Stimulated activated CD8-positive, alpha-beta memory T cell treated with anti-CD3 and anti-CD28 coated beads, Interleukin-4, amount 100 ng/mL, for 4 hours (primary cell): ENCODE measurements around the gene TOR1AIP2.
"Not testable (repeated sequence)": the region's sequence is repeated elsewhere in the genome, so short reads cannot be mapped to it uniquely, and the experiment has no call there.

Experiments
- DNase-seq, 2 donors: peaks; one replicate each; pipeline ENCODE4 v3.0.0-alpha.2; 2020; ENCODE audit warnings: low read depth in 2 of 2, low spot score in 1 of 2

TOR1AIP2 gene

DNA sequence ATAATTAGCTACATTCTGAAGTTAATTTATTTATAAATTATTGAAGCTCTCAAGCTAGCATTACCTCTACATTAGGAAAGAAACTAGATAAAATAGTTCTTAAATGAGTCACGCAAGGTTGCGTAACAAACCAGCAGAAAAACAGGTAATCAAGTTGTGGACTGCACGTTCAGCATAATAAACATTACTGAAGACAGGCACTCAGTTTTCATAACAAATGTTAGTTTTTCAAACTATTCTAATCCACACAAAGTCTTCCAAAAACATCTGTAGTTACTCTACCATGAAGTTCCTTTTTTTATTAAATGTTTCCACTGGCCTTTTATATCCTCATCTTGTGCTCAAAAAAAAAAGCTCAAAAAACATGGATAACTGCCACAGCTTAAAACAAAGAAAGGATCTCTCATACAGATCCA lies 1.3 kb downstream of the TOR1AIP2 start:
- DNase-seq: no peak

- DNase-seq: no peak
These were observed 1.9 kb downstream of the TOR1AIP2 start for GRCh38 chr1:179875596-179876299.

DNA sequence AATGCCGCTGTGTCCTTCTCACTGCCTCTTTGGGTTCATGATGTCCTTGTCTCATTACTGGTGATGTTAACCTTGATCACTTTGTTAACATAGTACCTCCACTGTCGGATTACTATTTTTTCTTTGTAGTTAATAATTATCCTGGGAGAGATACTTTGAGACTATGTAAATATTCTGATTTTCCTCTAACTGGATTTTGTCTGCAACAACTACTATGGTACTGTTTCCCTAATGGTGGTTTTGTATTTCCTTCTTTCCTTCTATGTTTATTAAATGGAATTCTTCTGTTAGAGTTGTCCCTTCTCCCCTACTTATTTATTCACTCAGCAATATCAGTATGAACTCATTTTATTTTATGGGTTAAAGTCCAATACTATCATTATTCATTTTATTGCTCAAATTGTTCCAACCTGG lies 4.2 kb downstream of the TOR1AIP2 start:
- no peak for DNase-seq

DNA sequence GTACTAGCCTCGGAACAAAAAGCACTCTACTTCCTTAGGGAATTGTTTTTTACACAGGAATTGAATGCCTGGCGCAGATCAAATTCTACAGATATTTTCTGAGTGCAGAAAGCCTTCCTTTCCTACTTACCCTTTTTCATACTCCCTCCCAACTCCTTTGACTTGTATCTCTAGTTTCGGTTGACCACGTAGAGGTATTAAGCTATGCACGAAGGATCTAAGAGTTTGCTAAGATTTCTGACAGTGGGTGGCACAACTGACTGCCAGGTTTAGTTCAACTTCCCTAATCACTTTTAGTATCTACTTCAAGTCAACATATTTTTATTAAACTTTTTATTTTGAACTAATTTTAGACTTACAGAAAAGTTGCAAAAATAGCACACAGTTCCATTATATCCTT lies 5.0 kb downstream of the TOR1AIP2 start:
- DNase-seq: no peak

DNA sequence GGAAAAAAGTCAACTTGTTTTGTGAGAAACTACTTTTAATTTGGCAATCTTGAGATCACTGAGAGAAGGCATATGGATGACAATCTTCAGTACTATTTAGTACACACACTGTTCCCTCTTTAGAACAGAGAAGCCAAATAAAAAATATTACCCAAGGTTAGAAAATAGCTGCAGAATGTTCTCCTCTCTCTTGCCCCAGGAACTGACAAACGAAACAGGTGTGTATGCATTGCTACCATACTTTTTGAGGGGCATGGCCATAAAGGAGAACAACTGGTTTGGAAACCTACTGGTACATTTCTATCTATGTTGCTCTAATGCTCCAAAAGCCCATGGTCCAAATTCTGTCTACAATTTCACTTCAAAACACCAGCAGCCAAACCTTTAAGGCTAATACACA lies 5.7 kb downstream of the TOR1AIP2 start:
- DNase-seq: no peak

GRCh38 chr1:179870870-179871269 lies 6.7 kb downstream of the TOR1AIP2 start:
- DNase-seq: no peak

- DNase-seq: peak in 1 of 2 donors; percentile 24
These were observed 9.9 kb downstream of the TOR1AIP2 start for GRCh38 chr1:179867493-179868330.

DNA sequence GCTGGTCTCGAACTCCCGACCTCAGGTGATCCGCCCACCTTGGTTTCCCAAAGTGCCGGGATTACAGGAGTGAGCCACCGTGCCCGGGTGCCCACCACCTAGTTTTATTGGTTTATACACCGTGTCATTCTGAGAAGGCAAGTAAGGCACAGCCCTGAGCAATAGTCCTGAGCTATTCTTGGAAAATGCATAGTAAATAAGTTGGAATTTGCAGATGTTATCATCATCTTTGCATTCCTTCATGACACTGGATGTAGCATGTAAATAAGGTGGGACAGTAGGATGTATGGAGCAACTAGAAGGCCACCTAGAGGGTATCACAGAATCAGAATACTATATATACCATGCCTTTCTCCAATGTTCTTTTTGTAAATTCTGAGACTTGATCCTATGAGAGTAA lies 11.0 kb downstream of the TOR1AIP2 start:
- no peak for DNase-seq

GRCh38 chr1:179865377-179865776 lies 12.2 kb downstream of the TOR1AIP2 start:
- DNase-seq: no peak

- no peak for DNase-seq
These were observed 17.0 kb downstream of the TOR1AIP2 start for GRCh38 chr1:179860652-179861051.

- DNase-seq: no peak
These were observed 20.6 kb downstream of the TOR1AIP2 start for GRCh38 chr1:179857009-179857408.

GRCh38 chr1:179856296-179856695 lies 21.3 kb downstream of the TOR1AIP2 start:
- DNase-seq: no peak

GRCh38 chr1:179855831-179856230 lies 21.8 kb downstream of the TOR1AIP2 start:
- not testable (repeated sequence) for DNase-seq

DNA sequence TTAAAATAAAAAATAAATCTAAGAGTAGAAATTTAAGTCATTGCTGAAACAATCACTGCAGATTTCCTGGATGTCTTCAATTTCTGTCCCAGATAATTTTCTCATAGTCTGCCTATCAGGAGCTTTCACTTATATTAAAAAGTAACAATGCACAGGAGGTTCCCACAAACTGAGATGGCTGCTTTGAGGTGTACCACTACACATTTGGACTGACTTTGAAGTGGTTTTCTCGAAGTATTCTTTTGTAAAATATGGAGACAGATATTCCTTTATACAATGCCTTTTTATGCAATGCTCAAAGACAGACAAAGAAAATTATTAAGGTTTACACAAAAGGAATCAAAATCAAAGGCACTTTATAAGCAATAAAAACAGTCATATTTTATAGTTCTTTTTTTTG lies 24.5 kb downstream of the TOR1AIP2 start:
- DNase-seq: no peak

DNA sequence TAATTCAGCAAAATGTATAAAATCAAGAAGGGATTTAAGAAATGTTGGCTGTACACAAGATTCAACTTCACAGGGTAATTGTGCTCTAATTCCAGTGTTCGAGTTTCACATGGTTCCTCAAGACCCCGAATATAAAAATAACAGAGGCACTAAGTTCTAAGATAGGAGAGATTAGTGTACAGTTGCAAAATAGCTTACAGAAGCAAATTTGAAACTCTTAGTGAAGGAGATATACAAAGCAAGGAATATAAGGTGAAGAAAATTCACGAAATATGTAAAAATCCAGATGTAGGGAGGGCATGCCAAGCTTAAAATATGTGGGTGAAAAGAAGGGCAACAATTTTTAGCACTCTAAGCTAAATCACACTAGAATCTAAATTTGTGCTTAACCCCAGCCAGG lies 29.4 kb downstream of the TOR1AIP2 start:
- no peak for DNase-seq

DNA sequence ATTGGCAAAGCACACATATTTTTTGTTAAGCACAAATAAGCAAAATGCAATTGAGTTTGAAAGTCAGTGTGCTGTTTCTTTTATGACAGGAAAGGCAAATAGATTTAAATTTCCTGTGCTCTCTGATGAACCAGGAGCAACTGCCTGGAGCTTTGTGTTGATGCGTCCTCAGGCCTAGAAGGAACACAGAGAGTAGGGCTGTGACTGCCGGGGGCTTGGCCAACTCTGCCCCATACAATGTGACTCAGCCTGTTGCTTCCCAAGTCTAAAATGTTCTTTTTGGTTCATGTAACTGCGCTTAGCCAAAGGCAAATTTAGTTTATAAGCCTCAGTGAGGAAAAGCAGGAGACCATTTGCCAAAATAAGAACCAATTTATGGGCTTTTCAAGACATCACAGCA lies 37.5 kb downstream of the TOR1AIP2 start:
- DNase-seq: no peak

- DNase-seq: not testable (repeated sequence)
These were observed 40.7 kb downstream of the TOR1AIP2 start for GRCh38 chr1:179836686-179837445.

GRCh38 chr1:179831852-179832699 lies 45.5 kb downstream of the TOR1AIP2 start:
- DNase-seq: no peak

- no peak for DNase-seq
These were observed 46.4 kb downstream of the TOR1AIP2 start for GRCh38 chr1:179831225-179831624.

DNA sequence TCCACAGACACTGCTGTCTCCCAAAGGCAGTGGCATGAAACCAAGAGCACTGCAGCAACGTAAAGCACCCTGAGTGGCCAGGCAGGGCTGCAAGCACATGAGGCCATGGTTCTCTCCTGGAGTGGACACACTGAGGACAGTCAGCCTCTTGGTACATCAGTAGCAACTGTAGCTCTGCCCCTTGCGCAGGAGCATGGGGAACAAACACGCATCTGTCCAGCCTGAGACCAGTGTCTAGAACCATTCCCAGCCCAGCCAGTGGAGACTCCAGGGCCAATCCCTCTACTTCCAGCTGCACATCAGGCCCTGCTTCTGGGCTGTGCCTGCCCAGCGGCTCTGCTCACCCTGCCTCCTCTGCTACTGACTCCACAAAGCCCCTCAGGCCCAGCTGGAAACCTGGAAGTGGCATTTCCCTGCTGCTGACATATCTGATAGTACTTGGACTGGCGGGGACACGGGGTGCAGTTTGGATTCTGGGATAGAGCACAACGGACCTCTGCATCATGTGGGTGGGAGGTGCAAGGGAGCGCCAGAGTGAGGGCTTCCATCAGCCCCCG lies 49.0 kb downstream of the TOR1AIP2 start:
- no peak for DNase-seq
